ENCODE results near the gene TRIM46. TPM values are rescaled to one million over a fixed set of nuclear protein-coding genes. Genes with fewer than 3 reads are reported as not detected.
A peak's percentile ranks its signal among the peaks of the same experiment; 100 is the strongest.

Gene TRIM46
- total and polyA plus RNA-seq, 9 of the 15 experiments (the other 6 are each of a cell fraction or from before 2014, with no cell fraction given): 0.05 to 0.60 (median 0.16) TPM; not detected in 3

DNA sequence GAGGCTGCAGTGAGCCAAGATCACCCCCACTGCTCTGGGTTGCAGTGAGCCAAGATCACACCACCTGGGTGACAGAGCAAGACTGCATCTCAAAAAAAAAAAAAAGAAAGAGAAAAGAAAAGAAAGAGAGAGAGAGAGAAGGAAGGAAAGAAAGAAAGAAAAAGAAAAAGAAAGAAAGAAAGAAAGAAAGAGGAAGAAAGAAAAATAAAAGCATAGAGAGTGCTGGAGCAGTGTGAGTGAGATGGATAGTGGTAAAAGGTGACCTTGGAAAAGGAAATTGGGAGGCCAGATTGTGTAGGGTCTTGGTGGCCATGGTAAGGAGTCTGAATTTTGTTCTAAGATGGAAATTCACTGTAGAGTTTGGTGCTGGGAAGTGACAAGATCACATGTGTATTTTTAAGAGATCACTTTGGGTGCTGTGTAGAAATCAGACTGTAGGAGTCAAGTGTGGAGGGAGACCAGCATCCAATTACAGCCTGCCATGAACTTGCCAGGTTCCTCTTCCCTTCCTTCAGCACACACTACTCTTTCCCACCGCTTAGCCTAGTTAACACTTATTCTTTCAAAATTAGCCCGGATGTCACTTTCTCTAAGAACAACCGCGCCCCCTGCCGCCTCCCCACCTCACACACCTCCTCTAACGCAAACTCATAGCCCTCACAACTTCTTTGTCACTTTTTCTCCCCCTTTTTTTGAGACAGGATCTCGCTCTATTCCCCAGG is 52.7 kb downstream of the TRIM46 start:
- H3K4me1 ChIP-seq (replicated peaks in 1 of 2; ENCODE audit: control insufficient read depth in 2 of 2, insufficient read depth in 2 of 2, low read length in 2 of 2): peaks cover 30 to 48% of the 10 kb centered on the region in 2 experiments
- peak overlapping the region; percentile 51 for H2AFZ ChIP-seq (ENCODE audit: low read depth, low read length)
- POLR2A ChIA-PET: interaction anchor here (0.6 to 1.9 kb wide), 5 partner anchors 19 to 240 kb away, joined by 3 to 7 read pairs (median 4); no protein-coding TSS in a partner anchor
- peak; percentile 84 for FAIRE-seq
- H3K9me1 ChIP-seq (ENCODE audit: control insufficient read depth, insufficient read depth, low read length): no peaks in the 10 kb centered on the region
- H3K9me3 ChIP-seq (replicated peaks; ENCODE audit: control insufficient read depth, insufficient read depth, low read depth, low read length): no peaks in the 10 kb centered on the region
- in situ Hi-C loops (cut with MboI): no loop called here
- H3K36me3 ChIP-seq (ENCODE audit: control insufficient read depth, insufficient read depth, low read length): no peaks in the 10 kb centered on the region; the same call in 2 of the 3 replicates
- peak; percentile 69 to 91 (median 74) for DNase-seq (ENCODE audit: extremely low read depth in 1 of 4, low spot score in 3 of 4)
- H3K4me3 ChIP-seq: peak overlapping the region; percentile 51
- peak overlapping the region; percentile 83 to 96 for H3K9ac ChIP-seq (ENCODE audit: insufficient read depth in 1 of 2, low read depth in 2 of 2, low read length in 2 of 2)
- intact Hi-C loops (cut with micrococcal nuclease): loop anchor here (1.0 kb wide), 2 partner anchors 19 to 50 kb away; partner anchors contain the start of gene THBS3
- peak overlapping the region; percentile 86 for H3K27ac ChIP-seq (ENCODE audit: extremely low read depth, low read depth, low read length)
- H3K4me2 ChIP-seq (ENCODE audit: insufficient read depth, low read length): peak overlapping the region; percentile 81
- no peaks in the 10 kb centered on the region for H4K20me1 ChIP-seq (replicated peaks; ENCODE audit: control insufficient read depth, insufficient read depth, low read length)
- WGBS (ENCODE audit: insufficient coverage, low coverage, missing lambda C conversion rate): 0% methylated on average over 7 of the region's 7 CpGs
- H3K79me2 ChIP-seq (ENCODE audit: control insufficient read depth, insufficient read depth, low read length): peaks cover 27% of the 10 kb centered on the region
- no TSS peak for BruUV-seq (replicated peaks)
- no peaks in the 10 kb centered on the region for H3K27me3 ChIP-seq (ENCODE audit: control insufficient read depth in 2 of 2, insufficient read depth in 2 of 2, low read length in 2 of 2)
- CTCF ChIA-PET (ENCODE audit: low intra/inter-chr PET ratio): interaction anchor here (0.9 to 3.2 kb wide), 4 partner anchors 15 to 50 kb away, joined by 3 to 31 read pairs (median 10); partner anchors contain the start of genes MTX1 and THBS3
- ATAC-seq: peak; percentile 79
- no peak for TF ChIP-seq POLR2A (conservative IDR thresholded peaks at IDR 0.05)
- TF ChIP-seq, protein P1, sequence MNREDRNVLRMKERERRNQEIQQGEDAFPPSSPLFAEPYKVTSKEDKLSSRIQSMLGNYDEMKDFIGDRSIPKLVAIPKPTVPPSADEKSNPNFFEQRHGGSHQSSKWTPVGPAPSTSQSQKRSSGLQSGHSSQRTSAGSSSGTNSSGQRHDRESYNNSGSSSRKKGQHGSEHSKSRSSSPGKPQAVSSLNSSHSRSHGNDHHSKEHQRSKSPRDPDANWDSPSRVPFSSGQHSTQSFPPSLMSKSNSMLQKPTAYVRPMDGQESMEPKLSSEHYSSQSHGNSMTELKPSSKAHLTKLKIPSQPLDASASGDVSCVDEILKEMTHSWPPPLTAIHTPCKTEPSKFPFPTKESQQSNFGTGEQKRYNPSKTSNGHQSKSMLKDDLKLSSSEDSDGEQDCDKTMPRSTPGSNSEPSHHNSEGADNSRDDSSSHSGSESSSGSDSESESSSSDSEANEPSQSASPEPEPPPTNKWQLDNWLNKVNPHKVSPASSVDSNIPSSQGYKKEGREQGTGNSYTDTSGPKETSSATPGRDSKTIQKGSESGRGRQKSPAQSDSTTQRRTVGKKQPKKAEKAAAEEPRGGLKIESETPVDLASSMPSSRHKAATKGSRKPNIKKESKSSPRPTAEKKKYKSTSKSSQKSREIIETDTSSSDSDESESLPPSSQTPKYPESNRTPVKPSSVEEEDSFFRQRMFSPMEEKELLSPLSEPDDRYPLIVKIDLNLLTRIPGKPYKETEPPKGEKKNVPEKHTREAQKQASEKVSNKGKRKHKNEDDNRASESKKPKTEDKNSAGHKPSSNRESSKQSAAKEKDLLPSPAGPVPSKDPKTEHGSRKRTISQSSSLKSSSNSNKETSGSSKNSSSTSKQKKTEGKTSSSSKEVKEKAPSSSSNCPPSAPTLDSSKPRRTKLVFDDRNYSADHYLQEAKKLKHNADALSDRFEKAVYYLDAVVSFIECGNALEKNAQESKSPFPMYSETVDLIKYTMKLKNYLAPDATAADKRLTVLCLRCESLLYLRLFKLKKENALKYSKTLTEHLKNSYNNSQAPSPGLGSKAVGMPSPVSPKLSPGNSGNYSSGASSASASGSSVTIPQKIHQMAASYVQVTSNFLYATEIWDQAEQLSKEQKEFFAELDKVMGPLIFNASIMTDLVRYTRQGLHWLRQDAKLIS (CRISPR knock-in tag; IDR thresholded peaks at IDR 0.05): 0 out of 2 replicates have a peak, but pooled peaks have one; percentile 24
- no peak for TF ChIP-seq TGIF2 (CRISPR knock-in tag; IDR thresholded peaks at IDR 0.05)
- peak; percentile 58; the same call in 1 of the 2 replicates for TF ChIP-seq LARP7 (IDR thresholded peaks at IDR 0.05)
- TF ChIP-seq RFX7 (CRISPR knock-in tag; IDR thresholded peaks at IDR 0.05): no peak
- TF ChIP-seq THRAP3 (IDR thresholded peaks at IDR 0.05; ENCODE audit: borderline replicate concordance): peak; percentile 85
- TF ChIP-seq, protein P2, sequence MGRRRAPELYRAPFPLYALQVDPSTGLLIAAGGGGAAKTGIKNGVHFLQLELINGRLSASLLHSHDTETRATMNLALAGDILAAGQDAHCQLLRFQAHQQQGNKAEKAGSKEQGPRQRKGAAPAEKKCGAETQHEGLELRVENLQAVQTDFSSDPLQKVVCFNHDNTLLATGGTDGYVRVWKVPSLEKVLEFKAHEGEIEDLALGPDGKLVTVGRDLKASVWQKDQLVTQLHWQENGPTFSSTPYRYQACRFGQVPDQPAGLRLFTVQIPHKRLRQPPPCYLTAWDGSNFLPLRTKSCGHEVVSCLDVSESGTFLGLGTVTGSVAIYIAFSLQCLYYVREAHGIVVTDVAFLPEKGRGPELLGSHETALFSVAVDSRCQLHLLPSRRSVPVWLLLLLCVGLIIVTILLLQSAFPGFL (CRISPR knock-in tag; IDR thresholded peaks at IDR 0.05): no peak
- peak; percentile 72 for TF ChIP-seq GABPB1 (CRISPR knock-in tag; IDR thresholded peaks at IDR 0.05)
- TF ChIP-seq, protein P3, sequence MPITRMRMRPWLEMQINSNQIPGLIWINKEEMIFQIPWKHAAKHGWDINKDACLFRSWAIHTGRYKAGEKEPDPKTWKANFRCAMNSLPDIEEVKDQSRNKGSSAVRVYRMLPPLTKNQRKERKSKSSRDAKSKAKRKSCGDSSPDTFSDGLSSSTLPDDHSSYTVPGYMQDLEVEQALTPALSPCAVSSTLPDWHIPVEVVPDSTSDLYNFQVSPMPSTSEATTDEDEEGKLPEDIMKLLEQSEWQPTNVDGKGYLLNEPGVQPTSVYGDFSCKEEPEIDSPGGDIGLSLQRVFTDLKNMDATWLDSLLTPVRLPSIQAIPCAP (CRISPR knock-in tag; IDR thresholded peaks at IDR 0.05; ENCODE audit: borderline replicate concordance): no peak
- TF ChIP-seq CBX2 (IDR thresholded peaks at IDR 0.05; ENCODE audit: insufficient read depth, low read length, poor library complexity, severe bottlenecking): no peak
- TF ChIP-seq RAD21 (CRISPR knock-in tag; conservative IDR thresholded peaks at IDR 0.05 in 1 of 2, IDR thresholded peaks at IDR 0.05 in 1 of 2): peak; percentile 76 to 79
- peak; percentile 56; the same call in 1 of the 2 replicates for TF ChIP-seq NCOA1 (IDR thresholded peaks at IDR 0.05; ENCODE audit: low read depth)
- TF ChIP-seq ZNF12 (CRISPR knock-in tag; IDR thresholded peaks at IDR 0.05): no peak
- 0 out of 2 replicates have a peak, but pooled peaks have one; percentile 30 for TF ChIP-seq MEF2D (tag; conservative IDR thresholded peaks at IDR 0.05; ENCODE audit: low read depth)
- TF ChIP-seq KAT7 (CRISPR knock-in tag; IDR thresholded peaks at IDR 0.05; ENCODE audit: borderline replicate concordance): no peak
- 0 out of 4 replicates have a peak, but pooled peaks of 1 of the 2 experiments have one; percentile 51 for TF ChIP-seq MCM7 (IDR thresholded peaks at IDR 0.05)
- TF ChIP-seq MED1 (CRISPR knock-in tag; IDR thresholded peaks at IDR 0.05; ENCODE audit: borderline replicate concordance): no peak
